H1 (cell line): ENCODE data around the gene GET3. TPM values are rescaled to one million over a fixed set of nuclear protein-coding genes. Genes with fewer than 3 reads are reported as not detected.

Experiments
- CTCF ChIA-PET: fragments of 300-600 bp; sonication (Branson Sonifier 250); formaldehyde crosslinking; loops from one replicate; lab custom pipeline; 2021; ENCODE audit not compliant: partially characterized antibody; lab: Charles Lee
- POLR2A ChIA-PET: fragments of 300-600 bp; sonication (Branson Sonifier 250); formaldehyde crosslinking; loops from one replicate; lab custom pipeline; 2021; ENCODE audit warnings: inconsistent platforms; ENCODE audit not compliant: partially characterized antibody; lab: Charles Lee
- DNase-seq, 2 experiments: peaks; one replicate each; pipeline versions ENCODE4 v3.0.0 to v3.0.0-alpha.2; 2010 to 2022; ENCODE audit warnings: low spot score in 2 of 2, low read depth in 1 of 2, mixed read lengths in 1 of 2
- FAIRE-seq: peaks from 2 replicates; lab custom pipeline; 2011; peaks lifted over from hg19 to GRCh38; lab: Jason Lieb, UNC
- H2AFZ ChIP-seq: 2 replicates; pipeline ENCODE4 v1.8.1; 2012; ENCODE audit warnings: low read length, inconsistent platforms
- H2AK5ac ChIP-seq: 2 replicates; pipeline ENCODE4 v1.6.1; 2013; ENCODE audit warnings: low read depth, low read length
- H2BK120ac ChIP-seq: replicated peaks from 2 replicates; pipeline ENCODE3; 2013; ENCODE audit warnings: low read depth, low read length, inconsistent platforms
- H2BK12ac ChIP-seq: 2 replicates; pipeline ENCODE4 v1.6.1; 2013; ENCODE audit warnings: low read depth, low read length
- H2BK15ac ChIP-seq: 2 replicates; pipeline ENCODE4 v1.6.1; 2013; ENCODE audit warnings: low read length
- H2BK20ac ChIP-seq: 2 replicates; pipeline ENCODE4 v1.6.1; 2013; ENCODE audit warnings: low read length
- H2BK5ac ChIP-seq: 2 replicates; pipeline ENCODE4 v1.6.1; 2013; ENCODE audit warnings: low read depth, low read length
- H3K14ac ChIP-seq: 2 replicates; pipeline ENCODE4 v1.6.1; 2013; ENCODE audit warnings: inconsistent platforms; ENCODE audit not compliant: insufficient read length
- H3K18ac ChIP-seq: 2 replicates; pipeline ENCODE4 v1.6.1; 2013; ENCODE audit warnings: low read length; ENCODE audit errors: extremely low read depth
- H3K23ac ChIP-seq: 2 replicates; pipeline ENCODE4 v1.6.1; 2013; ENCODE audit warnings: inconsistent platforms; ENCODE audit not compliant: insufficient read length
- H3K23me2 ChIP-seq: 2 replicates; pipeline ENCODE4 v1.6.1; 2013; ENCODE audit warnings: low read depth, low read length
- H3K27ac ChIP-seq: 2 replicates; pipeline ENCODE4 v1.6.1; 2011; ENCODE audit warnings: low read depth, low read length, inconsistent platforms
- H3K27me3 ChIP-seq, 4 experiments: replicated peaks in 1 of 4; 1 replicate in 1 of 4; 2 replicates in 3 of 4; pipeline versions ENCODE4 v1.6.1 to v1.8.1; 2011 to 2013; ENCODE audit warnings: low read length in 3 of 4, mild to moderate bottlenecking in 3 of 4, inconsistent platforms in 2 of 4, mixed read lengths in 2 of 4, moderate library complexity in 1 of 4; ENCODE audit not compliant: control insufficient read depth in 3 of 4, insufficient read depth in 3 of 4; ENCODE audit errors: extremely low read depth in 1 of 4
- H3K36me3 ChIP-seq, 4 experiments: 2 replicates each; pipeline versions ENCODE4 v1.6.1 to v1.8.1; 2011 to 2013; ENCODE audit warnings: mild to moderate bottlenecking in 4 of 4, low read length in 3 of 4, moderate library complexity in 2 of 4, control low read depth in 1 of 4, inconsistent platforms in 1 of 4; ENCODE audit not compliant: insufficient read depth in 4 of 4, control insufficient read depth in 2 of 4
- H3K4ac ChIP-seq: replicated peaks from 2 replicates; pipeline ENCODE3; 2013; ENCODE audit warnings: low read length, low read depth, mixed read lengths, inconsistent platforms; ENCODE audit not compliant: insufficient read length
- H3K4me1 ChIP-seq, 4 experiments: replicated peaks in 1 of 4; 1 replicate in 1 of 4; 2 replicates in 3 of 4; pipeline versions ENCODE4 v1.6.1 to v1.8.1; 2011 to 2013; ENCODE audit warnings: low read length in 3 of 4, inconsistent platforms in 2 of 4, mixed read lengths in 1 of 4; ENCODE audit not compliant: insufficient read depth in 4 of 4, control insufficient read depth in 3 of 4
- H3K4me2 ChIP-seq, 2 experiments: 2 replicates each; pipeline versions ENCODE4 v1.6.1 to v1.8.1; 2011 to 2013; ENCODE audit warnings: low read depth in 2 of 2, low read length in 2 of 2, control low read depth in 1 of 2, inconsistent platforms in 1 of 2, mild to moderate bottlenecking in 1 of 2; ENCODE audit not compliant: insufficient read depth in 1 of 2
- H3K4me3 ChIP-seq, 4 experiments: fragments of 200-600, 300-600 bp in 1 of 4; sonication (generic), shearing (Covaris generic), sonication (Bioruptor Twin) in 1 of 4; 2 replicates each; pipeline versions ENCODE4 v1.5.1 to v1.8.1; 2011 to 2016; ENCODE audit warnings: low read length in 4 of 4, low read depth in 3 of 4, control low read depth in 2 of 4, inconsistent platforms in 2 of 4, mild to moderate bottlenecking in 2 of 4, mixed read lengths in 1 of 4, moderate library complexity in 1 of 4; ENCODE audit not compliant: insufficient read depth in 2 of 4; ENCODE audit errors: extremely low read depth in 1 of 4
- H3K56ac ChIP-seq: replicated peaks from 2 replicates; pipeline ENCODE3; 2013; ENCODE audit warnings: low read depth, mild to moderate bottlenecking, mixed read lengths, low read length, inconsistent platforms; ENCODE audit not compliant: insufficient read length
- H3K79me1 ChIP-seq: 2 replicates; pipeline ENCODE4 v1.6.1; 2013; ENCODE audit warnings: low read depth, low read length, control low read depth
- H3K79me2 ChIP-seq, 2 experiments: 2 replicates each; pipeline versions ENCODE4 v1.6.1 to v1.8.1; 2012 to 2013; ENCODE audit warnings: low read length in 2 of 2, mild to moderate bottlenecking in 2 of 2, inconsistent platforms in 1 of 2; ENCODE audit not compliant: insufficient read depth in 2 of 2, control insufficient read depth in 1 of 2
- H3K9ac ChIP-seq, 4 experiments: replicated peaks in 1 of 4; 1 replicate in 1 of 4; 2 replicates in 3 of 4; pipeline versions ENCODE4 v1.6.1 to v1.8.1; 2011 to 2013; ENCODE audit warnings: low read depth in 3 of 4, low read length in 3 of 4, control low read depth in 2 of 4, mild to moderate bottlenecking in 2 of 4, moderate library complexity in 2 of 4, inconsistent platforms in 1 of 4; ENCODE audit errors: extremely low read depth in 1 of 4
- H3K9me3 ChIP-seq, 2 experiments: 2 replicates each; pipeline versions ENCODE4 v1.6.1 to v1.8.1; 2012 to 2013; ENCODE audit warnings: mild to moderate bottlenecking in 2 of 2, moderate library complexity in 2 of 2, control low read depth in 1 of 2, inconsistent platforms in 1 of 2, low read depth in 1 of 2, low read length in 1 of 2, mixed read lengths in 1 of 2; ENCODE audit not compliant: insufficient read depth in 2 of 2
- H4K20me1 ChIP-seq, 2 experiments: replicated peaks in 1 of 2; 2 replicates each; pipeline versions ENCODE3 to v1.8.1; 2011 to 2013; ENCODE audit warnings: inconsistent platforms in 2 of 2, low read length in 2 of 2, mild to moderate bottlenecking in 1 of 2; ENCODE audit not compliant: insufficient read depth in 2 of 2, control insufficient read depth in 1 of 2
- H4K5ac ChIP-seq: 2 replicates; pipeline ENCODE4 v1.6.1; 2013; ENCODE audit warnings: low read length, low read depth, mixed read lengths, inconsistent platforms; ENCODE audit not compliant: insufficient read length
- H4K8ac ChIP-seq: 2 replicates; pipeline ENCODE4 v1.8.0; 2013; ENCODE audit warnings: mild to moderate bottlenecking, moderate library complexity, low read length, inconsistent platforms; ENCODE audit not compliant: insufficient read depth; ENCODE audit errors: extremely low read depth
- H4K91ac ChIP-seq: replicated peaks from 2 replicates; pipeline ENCODE3; 2013; ENCODE audit warnings: low read length, mixed read lengths, inconsistent platforms; ENCODE audit not compliant: insufficient read length
- CBX8 ChIP-seq: fragments of 300-800, 300-1000 bp; sonication (generic); IDR thresholded peaks from 2 replicates; pipeline ENCODE4 v1.7.1; 2016; ENCODE audit warnings: low read depth, low read length, borderline replicate concordance
- GABPA ChIP-seq: IDR thresholded peaks from 2 replicates; pipeline ENCODE4 v1.6.1; 2011; ENCODE audit warnings: mild to moderate bottlenecking, low read length, moderate library complexity, borderline replicate concordance; ENCODE audit not compliant: insufficient read depth
- HDAC6 ChIP-seq: IDR thresholded peaks from one replicate; pipeline ENCODE4 v1.7.1; 2012; ENCODE audit warnings: low read depth, mild to moderate bottlenecking, inconsistent platforms, low read length, moderate library complexity
- JUN ChIP-seq: IDR thresholded peaks from 2 replicates; pipeline ENCODE4 v1.6.1; 2011; ENCODE audit warnings: low read depth, mild to moderate bottlenecking, improper control_type of control experiment, low read length
- KDM1A ChIP-seq: fragments of 200-600, 300-600 bp; sonication (generic); IDR thresholded peaks from 2 replicates; pipeline ENCODE4 v1.7.1; 2016; ENCODE audit warnings: mild to moderate bottlenecking, low read length, borderline replicate concordance
- NANOG ChIP-seq: IDR thresholded peaks from 2 replicates; pipeline ENCODE4 v1.6.1; 2011; ENCODE audit warnings: low read length, low read depth, mild to moderate bottlenecking, inconsistent platforms; ENCODE audit not compliant: insufficient read depth, poor library complexity, severe bottlenecking
- POLR2AphosphoS5 ChIP-seq: IDR thresholded peaks from 2 replicates; pipeline ENCODE4 v1.6.1; 2011; ENCODE audit warnings: low read depth, low read length
- YY1 ChIP-seq: IDR thresholded peaks from 2 replicates; pipeline ENCODE4 v1.6.1; 2011; ENCODE audit warnings: low read depth, mild to moderate bottlenecking, low read length
- ZNF274 ChIP-seq: IDR thresholded peaks from 2 replicates; pipeline ENCODE4 v1.7.0; 2012; ENCODE audit warnings: low read length, borderline replicate concordance; ENCODE audit errors: extremely low read depth
- whole genome bisulfite sequencing, 2 experiments: shearing (Covaris generic) in 1 of 2; methylation state at CpG; one replicate each; pipeline versions ENCODE4 v1.1.6 to v1.1.7; 2013 to 2015; ENCODE audit warnings: low lambda C conversion rate in 2 of 2, mixed read lengths in 2 of 2, inconsistent platforms in 1 of 2, low coverage in 1 of 2, missing lambda C conversion rate in 1 of 2; ENCODE audit not compliant: insufficient replicate concordance in 2 of 2, insufficient coverage in 1 of 2, insufficient read length in 1 of 2; ENCODE audit errors: extremely low coverage in 1 of 2, missing lambda C conversion rate in 1 of 2; 5-methylcytosine and 5-hydroxymethylcytosine counted together
- polyA plus RNA-seq, 7 experiments: library from polyadenylated mRNA; depleted of rRNA in 3 of 7; stranded (reverse) in 5 of 7; unstranded in 2 of 7; fragments of >200 nt in 5 of 7; fragments of 200-250 nt in 2 of 7; gene quantifications; 1 replicate in 5 of 7; 2 replicates in 1 of 7; 4 replicates in 1 of 7; pipeline versions ENCODE4 v1.2.1 to v1.2.3, GENCODE V29; 2011 to 2013; ENCODE audit warnings: missing spikeins in 2 of 7, mixed read lengths in 2 of 7
- total RNA-seq: library from RNA; stranded (reverse); fragmentation: NEBNext Ultra II Directional; extraction: Animal tissue kit (Norgen Biotek cat#: 25700); gene quantifications from 2 replicates; pipeline ENCODE4 v1.2.1, GENCODE V29; 2021
- TF ChIP-seq, protein P1 (sequence below): IDR thresholded peaks from 2 replicates; pipeline ENCODE4 v1.6.1; 2012; ENCODE audit warnings: inconsistent platforms

The GET3 gene
- total and polyA plus RNA-seq, 2 of the 8 experiments (the other 6 are each of a cell fraction or from before 2014, with no cell fraction given) = 105 to 297 TPM

DNA sequence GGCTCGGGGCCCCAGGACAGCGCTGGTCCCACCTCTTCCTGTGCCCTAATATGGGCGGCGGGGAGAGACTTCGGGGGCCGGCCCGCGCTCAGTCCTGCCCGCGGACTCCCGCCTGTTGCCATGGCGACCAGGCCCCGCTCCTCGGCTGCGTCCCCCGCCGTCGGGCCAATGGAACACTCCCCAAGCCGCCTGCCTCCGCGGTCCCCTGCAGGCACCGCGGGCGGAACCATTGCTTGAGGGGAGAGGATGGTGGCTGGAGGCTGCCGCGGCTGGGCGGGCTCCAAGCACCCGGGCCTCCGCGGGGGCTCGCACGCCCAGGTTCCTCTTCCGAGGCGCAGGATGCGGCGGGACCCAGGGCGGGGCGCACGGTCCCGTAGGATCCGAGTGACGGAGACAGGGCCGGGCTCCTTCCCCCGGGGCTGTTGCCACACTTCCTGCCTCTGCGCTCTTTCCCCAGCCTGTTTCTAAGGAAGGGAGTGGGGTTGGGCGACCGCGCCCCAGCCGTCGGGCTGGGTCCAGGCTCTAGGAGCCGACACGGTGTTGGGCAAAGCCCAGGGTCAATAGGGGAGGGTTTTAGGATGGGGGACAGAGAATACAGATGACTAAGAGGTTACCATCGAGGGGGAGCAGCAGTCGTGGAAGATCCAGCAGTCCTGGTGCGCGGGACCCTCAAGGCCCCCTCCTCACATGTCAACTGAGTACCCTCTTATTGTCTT is 52.8 kb downstream of the GET3 start:
- H2BK120ac ChIP-seq = no peak overlapping the region
- H2AFZ ChIP-seq = no peak overlapping the region
- H3K23ac ChIP-seq = no peak overlapping the region
- no peaks in the 10 kb centered on the region for H3K9me3 ChIP-seq
- H2BK15ac ChIP-seq = no peak overlapping the region
- no peak overlapping the region for H4K8ac ChIP-seq
- H2BK5ac ChIP-seq = no peak overlapping the region
- no peak overlapping the region for H4K5ac ChIP-seq
- peaks cover 0 to 18% (median 13%) of the 10 kb centered on the region in 4 experiments; a peak in 5 of 7 replicates for H3K27me3 ChIP-seq
- H3K14ac ChIP-seq = no peak overlapping the region
- ChIA-PET CTCF (interaction anchor here (2.3 to 17.9 kb wide), 4 partner anchors 10 to 30 kb away, joined by 9 to 288 read pairs (median 158); partner anchors contain the start of genes PRDX2 and THSD8), POLR2A (interaction anchor here (0.8 to 15.2 kb wide), 12 partner anchors 10 to 109 kb away, joined by 3 to 317 read pairs (median 14); partner anchors contain the start of genes HOOK2, PRDX2, THSD8 and TNPO2)
- peak overlapping the region; percentile 24; the same call in 1 of the 2 replicates for H3K18ac ChIP-seq
- H3K79me2 ChIP-seq = no peaks in the 10 kb centered on the region
- H2BK12ac ChIP-seq = no peak overlapping the region
- H4K20me1 ChIP-seq = peaks cover 0 to 1% of the 10 kb centered on the region in 2 experiments
- no peak overlapping the region for H2AK5ac ChIP-seq
- 1% methylated on average over 45 of the region's 56 CpGs; no CpG with 5 or more reads in 1 of the 2 experiments for WGBS, 2 experiments
- no peak overlapping the region; the same call in 1 of the 2 replicates for H3K27ac ChIP-seq
- peak overlapping the region in 2 of 4 experiments; percentile 25 to 28; a peak in 3 of 7 replicates for H3K9ac ChIP-seq
- no peaks in the 10 kb centered on the region for H3K36me3 ChIP-seq
- DNase-seq = peak; percentile 87 to 97
- no peak overlapping the region for H2BK20ac ChIP-seq
- peaks cover 31% of the 10 kb centered on the region for H3K23me2 ChIP-seq
- FAIRE-seq = no peak
- H3K4me2 ChIP-seq = peak overlapping the region; percentile 74 to 97
- no peak overlapping the region for H3K56ac ChIP-seq
- H3K4ac ChIP-seq = no peak overlapping the region
- peak overlapping the region; percentile 36 to 71 (median 52) for H3K4me3 ChIP-seq
- peaks cover 7 to 32% (median 22%) of the 10 kb centered on the region in 4 experiments for H3K4me1 ChIP-seq
- no peak overlapping the region for H4K91ac ChIP-seq
- no peaks in the 10 kb centered on the region for H3K79me1 ChIP-seq
- peak; percentile 32 for TF ChIP-seq NANOG
- TF ChIP-seq, protein P1, sequence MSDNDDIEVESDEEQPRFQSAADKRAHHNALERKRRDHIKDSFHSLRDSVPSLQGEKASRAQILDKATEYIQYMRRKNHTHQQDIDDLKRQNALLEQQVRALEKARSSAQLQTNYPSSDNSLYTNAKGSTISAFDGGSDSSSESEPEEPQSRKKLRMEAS = peak; percentile 75
- peak; percentile 21; the same call in 1 of the 2 replicates for TF ChIP-seq YY1
- TF ChIP-seq CBX8 = no peak
- 0 out of 2 replicates have a peak, but pooled peaks have one; percentile 30 for TF ChIP-seq GABPA
- no peak for TF ChIP-seq POLR2AphosphoS5
- TF ChIP-seq JUN = no peak
- TF ChIP-seq ZNF274 = no peak
- TF ChIP-seq HDAC6 = no peak
- no peak for TF ChIP-seq KDM1A
